CD4-positive, CD25-positive, alpha-beta regulatory T cell (primary cell): ENCODE data around the gene GALNT10. TPM values are rescaled to one million over a fixed set of nuclear protein-coding genes. Genes with fewer than 3 reads are reported as not detected.

ENCODE experiments used
- ATAC-seq, 2 donors: fragments of 150-1000 bp; cut with Tn5 transposase; one replicate each; pipeline ENCODE4 v1.10.0; 2021; ENCODE audit warnings: low read depth in 2 of 2, moderate number of reproducible peaks in 2 of 2, moderate library complexity in 1 of 2
- DNase-seq, 3 donors: peaks; one replicate each; pipeline versions ENCODE4 v3.0.0 to v3.0.0-alpha.2; 2012 to 2022; ENCODE audit warnings: mixed read lengths in 1 of 3
- H3K27ac ChIP-seq: one replicate; pipeline ENCODE4 v1.7.0; 2013; ENCODE audit warnings: mild to moderate bottlenecking, low read length; ENCODE audit not compliant: insufficient read depth, poor library complexity, severe bottlenecking
- H3K27me3 ChIP-seq: one replicate; pipeline ENCODE4 v1.7.0; 2013; ENCODE audit warnings: low read length; ENCODE audit not compliant: control insufficient read depth, insufficient read depth
- H3K36me3 ChIP-seq: one replicate; pipeline ENCODE4 v1.7.0; 2013; ENCODE audit warnings: mild to moderate bottlenecking, low read length, moderate library complexity; ENCODE audit not compliant: control insufficient read depth, insufficient read depth
- H3K4me1 ChIP-seq: 2 replicates; pipeline ENCODE4 v1.7.0; 2013; ENCODE audit warnings: mild to moderate bottlenecking, low read length; ENCODE audit not compliant: insufficient read depth, control insufficient read depth, poor library complexity, severe bottlenecking
- H3K4me3 ChIP-seq: one replicate; pipeline ENCODE4 v1.7.0; 2013; ENCODE audit warnings: low read depth, mild to moderate bottlenecking, low read length, moderate library complexity
- H3K9me3 ChIP-seq, 2 experiments: 1 replicate in 1 of 2; 2 replicates in 1 of 2; pipeline ENCODE4 v1.7.0; 2013; ENCODE audit warnings: low read length in 2 of 2, mild to moderate bottlenecking in 1 of 2, moderate library complexity in 1 of 2; ENCODE audit not compliant: control insufficient read depth in 2 of 2
- H3K27ac Mint-ChIP-seq, 3 donors: one replicate each; pipeline ENCODE4 v1.8.0; 2020 to 2022; ENCODE audit warnings: mild to moderate bottlenecking in 3 of 3, mixed read lengths in 3 of 3, moderate library complexity in 2 of 3
- H3K27me3 Mint-ChIP-seq: one replicate; pipeline ENCODE4 v1.8.0; 2022; ENCODE audit warnings: mild to moderate bottlenecking, mixed read lengths
- H3K36me3 Mint-ChIP-seq: one replicate; pipeline ENCODE4 v1.8.0; 2020; ENCODE audit warnings: mixed read lengths
- H3K4me1 Mint-ChIP-seq, 4 donors: one replicate each; pipeline ENCODE4 v1.8.0; 2020 to 2022; ENCODE audit warnings: mixed read lengths in 4 of 4, mild to moderate bottlenecking in 1 of 4
- H3K4me3 Mint-ChIP-seq, 4 donors: one replicate each; pipeline ENCODE4 v1.8.0; 2020 to 2022; ENCODE audit warnings: mild to moderate bottlenecking in 4 of 4, mixed read lengths in 4 of 4, moderate library complexity in 3 of 4
- H3K9me3 Mint-ChIP-seq, 7 donors: one replicate each; pipeline ENCODE4 v1.8.0; 2020 to 2022; ENCODE audit warnings: mixed read lengths in 7 of 7, mild to moderate bottlenecking in 3 of 7, moderate library complexity in 2 of 7
- polyA plus RNA-seq, 4 donors: library from polyadenylated mRNA; unstranded; fragments of 300-500 nt; fragmentation: Illumina TruSeq; gene quantifications; one replicate each; pipeline ENCODE4 v1.2.3, GENCODE V29; 2021
- total RNA-seq: library from RNA; stranded (reverse); gene quantifications from one replicate; pipeline ENCODE4 v1.2.3, GENCODE V29; 2022

Gene GALNT10
- total and polyA plus RNA-seq, 5 donors from 2014 or later = 8.4 to 43.4 (median 15.9) TPM

- no peak for ATAC-seq
- Histone ChIP-seq H3K4me3 (no peak overlapping the region), H3K27me3 (no peaks in the 10 kb centered on the region), H3K36me3 (peaks cover 16% of the 10 kb centered on the region), H3K9me3 (no peaks in the 10 kb centered on the region), H3K27ac (no peak overlapping the region), H3K4me1 (peaks cover 54% of the 10 kb centered on the region)
- no peaks in the 10 kb centered on the region for H3K27me3 Mint-ChIP-seq
- no peak for DNase-seq
- H3K4me1 Mint-ChIP-seq = peaks cover 21 to 78% (median 62%) of the 10 kb centered on the region in 4 donors
- H3K9me3 Mint-ChIP-seq = no peaks in the 10 kb centered on the region
- peak overlapping the region in 1 of 3 donors; percentile 6 for H3K27ac Mint-ChIP-seq
- H3K36me3 Mint-ChIP-seq = peaks cover 21% of the 10 kb centered on the region
- peak overlapping the region in 1 of 4 donors; percentile 40 for H3K4me3 Mint-ChIP-seq
Observed at GRCh38 chr5:154194345-154195329, 4.1 kb downstream of the GALNT10 start.

- no peak for DNase-seq
- Histone ChIP-seq H3K27me3 (no peaks in the 10 kb centered on the region), H3K9me3 (no peaks in the 10 kb centered on the region), H3K4me1 (peaks cover 46% of the 10 kb centered on the region), H3K36me3 (peaks cover 16% of the 10 kb centered on the region), H3K4me3 (no peak overlapping the region), H3K27ac (no peak overlapping the region)
- Mint-ChIP-seq H3K27ac (peak overlapping the region; percentile 44 to 74 (median 52)), H3K9me3 (no peaks in the 10 kb centered on the region), H3K27me3 (no peaks in the 10 kb centered on the region), H3K36me3 (peaks cover 21% of the 10 kb centered on the region), H3K4me1 (peaks cover 25 to 77% (median 61%) of the 10 kb centered on the region in 4 donors), H3K4me3 (peak overlapping the region in 1 of 4 donors; percentile 12)
- no peak for ATAC-seq
Observed at GRCh38 chr5:154196281-154196680, 5.7 kb downstream of the GALNT10 start.

- peak overlapping the region in 3 of 4 donors; percentile 22 to 83 (median 22) for H3K4me3 Mint-ChIP-seq
- H3K36me3 Mint-ChIP-seq = peaks cover 21% of the 10 kb centered on the region
- no peaks in the 10 kb centered on the region for H3K9me3 ChIP-seq
- no peaks in the 10 kb centered on the region for H3K9me3 Mint-ChIP-seq
- peak in 1 of 3 donors; percentile 20 for DNase-seq
- peak overlapping the region; percentile 41 for H3K4me3 ChIP-seq
- no peaks in the 10 kb centered on the region for H3K27me3 Mint-ChIP-seq
- H3K27ac ChIP-seq = peak overlapping the region; percentile 60
- H3K27ac Mint-ChIP-seq = peak overlapping the region; percentile 72 to 87 (median 74)
- peaks cover 20 to 78% (median 59%) of the 10 kb centered on the region in 4 donors for H3K4me1 Mint-ChIP-seq
- no peak for ATAC-seq
- no peaks in the 10 kb centered on the region for H3K27me3 ChIP-seq
- H3K4me1 ChIP-seq = peaks cover 42% of the 10 kb centered on the region
- peaks cover 16% of the 10 kb centered on the region for H3K36me3 ChIP-seq
Observed at GRCh38 chr5:154196955-154197652, 6.6 kb downstream of the GALNT10 start.

GRCh38 chr5:154197801-154198491, 7.4 kb downstream of the GALNT10 start:
- ATAC-seq (peak; percentile 86 to 88), DNase-seq (peak; percentile 14 to 66 (median 49))
- peak overlapping the region; percentile 52 to 87 (median 74) for H3K27ac Mint-ChIP-seq
- H3K9me3 ChIP-seq = no peaks in the 10 kb centered on the region
- peak overlapping the region; percentile 60 for H3K27ac ChIP-seq
- H3K36me3 ChIP-seq = peaks cover 16% of the 10 kb centered on the region
- no peaks in the 10 kb centered on the region for H3K9me3 Mint-ChIP-seq
- peak overlapping the region; percentile 41 for H3K4me3 ChIP-seq
- H3K4me1 Mint-ChIP-seq = peaks cover 25 to 78% (median 55%) of the 10 kb centered on the region in 4 donors
- peak overlapping the region in 3 of 4 donors; percentile 2 to 83 (median 59) for H3K4me3 Mint-ChIP-seq
- H3K27me3 Mint-ChIP-seq = no peaks in the 10 kb centered on the region
- H3K36me3 Mint-ChIP-seq = peaks cover 21% of the 10 kb centered on the region
- no peaks in the 10 kb centered on the region for H3K27me3 ChIP-seq
- H3K4me1 ChIP-seq = peaks cover 42% of the 10 kb centered on the region

GRCh38 chr5:154198611-154199230, 8.2 kb downstream of the GALNT10 start:
- Histone ChIP-seq H3K4me3 (no peak overlapping the region), H3K4me1 (peaks cover 44% of the 10 kb centered on the region), H3K27me3 (no peaks in the 10 kb centered on the region), H3K27ac (peak overlapping the region; percentile 60), H3K36me3 (peaks cover 16% of the 10 kb centered on the region), H3K9me3 (no peaks in the 10 kb centered on the region)
- no peak for ATAC-seq
- no peaks in the 10 kb centered on the region for H3K9me3 Mint-ChIP-seq
- H3K27me3 Mint-ChIP-seq = no peaks in the 10 kb centered on the region
- H3K4me1 Mint-ChIP-seq = peaks cover 28 to 79% (median 56%) of the 10 kb centered on the region in 4 donors
- H3K4me3 Mint-ChIP-seq = peak overlapping the region in 3 of 4 donors; percentile 1 to 83 (median 31)
- peaks cover 21% of the 10 kb centered on the region for H3K36me3 Mint-ChIP-seq
- DNase-seq = no peak
- peak overlapping the region; percentile 74 to 89 (median 87) for H3K27ac Mint-ChIP-seq

- no peak overlapping the region for H3K27ac ChIP-seq
- Mint-ChIP-seq H3K36me3 (peaks cover 24% of the 10 kb centered on the region), H3K27me3 (no peaks in the 10 kb centered on the region), H3K27ac (peak overlapping the region; percentile 54 to 89 (median 74)), H3K4me3 (peak overlapping the region in 2 of 4 donors; percentile 33 to 83), H3K9me3 (no peaks in the 10 kb centered on the region), H3K4me1 (peaks cover 28 to 78% (median 55%) of the 10 kb centered on the region in 4 donors)
- no peaks in the 10 kb centered on the region for H3K27me3 ChIP-seq
- ATAC-seq (no peak), DNase-seq (no peak)
- no peaks in the 10 kb centered on the region for H3K9me3 ChIP-seq
- H3K4me1 ChIP-seq = peaks cover 44% of the 10 kb centered on the region
- no peak overlapping the region for H3K4me3 ChIP-seq
- H3K36me3 ChIP-seq = peaks cover 16% of the 10 kb centered on the region
Observed at GRCh38 chr5:154199263-154199662, 8.7 kb downstream of the GALNT10 start.
